Measurements from ENCODE around the gene BAG5.
"Not testable (repeated sequence)": the region's sequence is repeated elsewhere in the genome, so short reads cannot be mapped to it uniquely, and the experiment has no call there.

BAG5 gene

DNA sequence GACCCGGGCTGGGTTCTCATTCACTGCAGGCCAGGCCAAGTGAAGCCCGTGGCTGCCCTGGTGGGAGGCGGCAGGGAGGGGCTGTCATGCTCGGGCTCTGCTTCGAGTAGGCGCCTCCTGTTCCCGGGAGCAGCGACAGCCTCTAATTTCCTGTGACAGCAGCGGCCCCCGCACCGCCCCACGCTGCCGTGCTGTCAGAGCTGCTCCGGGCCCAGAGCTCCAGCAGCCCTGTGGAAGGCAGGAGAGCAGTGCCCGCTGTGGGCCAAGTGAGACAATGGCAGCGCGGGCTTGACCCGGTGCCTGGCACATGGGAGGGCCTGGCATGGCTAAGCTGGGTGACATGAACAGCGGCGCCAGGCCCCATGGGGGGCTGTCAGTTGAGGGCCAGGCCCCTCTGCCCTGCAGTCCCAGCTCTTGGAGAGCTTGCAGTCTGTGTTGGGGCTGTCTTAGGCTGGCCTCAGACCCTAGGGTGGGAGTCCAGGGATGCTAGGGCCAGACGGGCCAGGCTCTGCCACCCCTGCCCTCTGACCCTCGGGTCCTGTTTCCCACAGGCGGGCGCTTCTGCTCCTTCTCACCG, 28.4 kb downstream of the BAG5 start:
- DNase-seq, result no peak

DNA sequence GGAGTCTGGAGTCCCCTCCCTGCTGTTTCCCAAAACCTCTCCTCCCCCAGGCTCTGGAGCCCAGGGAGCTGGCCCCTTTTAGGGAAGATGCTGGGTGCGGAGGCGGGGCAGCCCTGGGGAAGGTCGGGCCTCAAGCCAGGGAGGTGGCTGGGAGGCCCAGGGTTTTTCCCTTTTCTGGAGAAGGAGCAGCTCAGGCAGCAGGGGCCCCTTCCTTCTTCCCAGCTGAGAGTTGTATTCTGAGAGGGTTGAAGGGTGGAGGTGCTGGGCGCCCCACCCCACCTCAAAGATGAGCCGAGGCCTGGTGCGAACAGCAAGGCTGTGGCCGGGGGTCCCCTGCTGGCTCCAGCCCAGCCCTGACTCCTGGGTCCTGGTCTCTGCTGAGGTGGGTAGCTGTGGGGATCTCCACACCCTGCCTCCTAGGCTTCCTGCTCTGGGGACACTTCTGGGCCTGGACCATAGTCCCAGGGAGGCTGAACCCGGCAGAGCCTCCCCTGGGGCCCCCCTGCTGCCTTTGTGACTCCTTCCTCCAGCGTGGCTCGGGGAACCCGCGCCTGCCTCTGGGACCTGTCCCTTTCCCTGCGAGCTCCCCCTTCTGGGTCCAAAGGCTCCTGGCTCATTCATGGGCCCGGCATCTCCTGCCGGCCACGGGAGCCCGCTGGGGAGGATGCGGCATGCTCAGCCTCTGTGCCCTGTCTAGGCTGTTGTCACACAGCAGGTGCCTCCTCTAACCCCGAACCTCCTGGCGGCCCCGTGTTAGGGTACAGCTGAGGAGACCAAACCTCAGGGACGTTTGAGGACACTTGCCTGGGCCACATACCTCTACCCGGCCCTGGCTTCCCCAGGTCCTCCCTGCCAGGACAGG, 29.1 kb downstream of the BAG5 start:
- DNase-seq, result no peak

DNA sequence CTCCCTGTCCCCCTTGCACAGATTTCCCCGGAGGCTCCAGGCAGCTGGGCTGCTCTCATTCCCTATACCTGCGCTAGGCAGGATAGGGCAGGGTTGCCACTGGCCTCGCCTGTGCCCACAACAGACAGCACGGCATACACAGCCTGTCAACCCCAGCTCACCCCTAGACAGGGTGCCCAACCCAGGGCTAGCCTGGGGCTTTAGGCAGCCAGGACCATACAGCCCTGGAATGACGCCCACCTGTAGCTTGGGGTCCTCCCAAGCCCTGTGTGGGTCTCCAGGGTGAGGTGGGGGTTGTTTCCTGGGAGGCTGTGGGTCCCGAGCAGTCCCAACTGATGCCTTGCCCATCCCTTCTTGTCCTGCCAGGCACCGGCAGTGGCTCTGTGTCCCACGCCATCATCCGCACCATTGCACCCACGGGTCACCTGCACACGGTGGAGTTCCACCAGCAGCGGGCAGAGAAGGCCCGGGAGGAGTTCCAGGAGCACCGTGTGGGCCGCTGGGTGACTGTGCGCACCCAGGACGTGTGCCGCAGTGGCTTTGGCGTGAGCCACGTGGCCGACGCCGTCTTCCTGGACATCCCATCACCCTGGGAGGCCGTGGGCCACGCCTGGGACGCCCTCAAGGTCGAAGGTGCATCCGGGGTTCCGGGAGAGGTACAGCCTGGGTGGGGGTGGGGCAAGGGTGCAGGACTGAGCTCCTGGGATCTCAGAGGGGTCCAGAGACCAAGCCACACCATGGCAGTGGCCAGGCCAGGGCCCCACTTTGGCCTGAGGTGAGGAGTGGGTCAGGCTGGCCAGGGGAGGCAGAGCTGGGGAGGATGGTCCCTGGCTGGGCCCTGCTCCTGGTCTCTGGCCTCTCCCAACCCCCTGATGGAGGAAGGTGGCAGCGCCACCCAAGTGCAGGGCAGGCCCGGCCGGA, 30.0 kb downstream of the BAG5 start:
- no peak for DNase-seq

DNA sequence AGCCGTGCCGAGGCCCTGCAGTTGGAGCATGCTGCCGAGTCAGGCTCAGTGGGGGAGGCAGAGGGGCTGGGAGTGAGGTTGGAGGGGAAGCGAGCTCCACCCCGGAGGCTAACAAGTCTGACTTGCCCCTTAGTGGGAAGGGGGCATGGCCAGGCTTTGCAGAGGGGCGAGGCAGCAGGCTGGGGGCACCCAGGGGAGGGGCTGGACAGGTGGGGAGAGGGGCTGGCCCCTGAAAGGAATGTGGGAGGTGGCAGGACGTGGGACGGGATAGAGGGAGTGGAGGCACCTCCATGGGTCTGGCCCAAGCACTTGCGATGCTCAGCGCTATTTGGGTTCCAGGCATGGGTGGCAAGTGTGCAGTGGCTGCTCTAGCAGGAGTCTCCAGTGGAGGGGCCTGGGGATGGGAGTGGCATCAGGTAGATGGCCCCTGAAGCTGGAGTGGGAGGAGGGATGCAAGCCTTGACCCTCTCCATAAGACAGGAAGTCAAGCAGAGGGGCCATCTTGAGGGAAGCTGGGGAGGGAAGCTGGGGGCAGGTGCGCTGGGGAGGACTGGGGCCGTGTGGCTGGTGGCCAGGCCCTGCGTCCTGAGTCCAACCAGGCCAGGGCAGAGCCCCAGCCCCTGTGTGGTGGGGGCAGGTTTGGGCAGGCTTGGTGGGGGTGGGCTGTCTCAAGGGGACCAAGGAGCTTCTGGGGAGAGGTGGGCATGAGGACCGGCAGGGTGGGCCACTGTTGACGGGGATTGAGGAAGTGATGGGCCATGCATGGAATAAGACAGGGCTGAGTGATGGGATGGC, 30.8 kb downstream of the BAG5 start:
- no peak for DNase-seq

DNA sequence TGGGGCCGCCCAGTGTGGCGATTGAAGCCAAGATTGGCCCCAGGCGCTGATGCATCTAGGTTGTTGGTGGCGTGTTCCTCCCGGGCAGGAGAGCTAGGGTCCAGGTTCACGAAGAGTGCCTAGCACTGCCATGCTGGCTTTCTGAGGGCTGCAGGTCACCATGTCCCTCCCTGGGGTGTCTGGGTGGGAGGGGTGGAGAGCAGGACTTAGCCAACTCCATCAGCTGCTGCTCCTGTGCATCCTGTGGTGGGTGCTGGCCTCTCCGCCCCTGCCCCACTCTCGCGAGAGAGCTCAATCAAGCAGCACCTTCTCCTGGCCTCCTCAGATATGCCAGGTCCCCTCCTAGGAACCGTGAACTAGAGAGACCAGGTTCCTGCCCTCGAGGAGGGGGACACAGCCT, 31.6 kb downstream of the BAG5 start:
- DNase-seq, result no peak

DNA sequence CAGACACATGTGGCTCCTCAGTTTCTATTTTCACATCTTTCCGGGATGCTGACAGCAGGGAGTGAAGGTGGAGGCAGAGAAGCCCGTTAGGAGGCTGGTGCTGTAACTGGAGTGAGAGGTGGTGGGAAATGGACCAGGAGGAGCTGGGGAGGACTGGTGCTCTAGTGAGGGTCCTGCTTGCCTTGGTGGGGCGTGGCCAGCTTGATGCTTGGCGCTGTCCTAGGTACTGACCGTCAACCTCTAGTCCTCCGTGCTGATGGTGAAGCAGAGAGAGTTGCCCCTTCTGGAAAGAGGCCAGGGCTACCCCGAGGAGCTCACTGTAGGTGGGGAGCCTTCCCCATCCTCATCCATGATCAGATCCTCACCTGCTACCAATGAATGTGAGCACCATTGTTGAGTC, 32.1 kb downstream of the BAG5 start:
- no peak for DNase-seq

DNA sequence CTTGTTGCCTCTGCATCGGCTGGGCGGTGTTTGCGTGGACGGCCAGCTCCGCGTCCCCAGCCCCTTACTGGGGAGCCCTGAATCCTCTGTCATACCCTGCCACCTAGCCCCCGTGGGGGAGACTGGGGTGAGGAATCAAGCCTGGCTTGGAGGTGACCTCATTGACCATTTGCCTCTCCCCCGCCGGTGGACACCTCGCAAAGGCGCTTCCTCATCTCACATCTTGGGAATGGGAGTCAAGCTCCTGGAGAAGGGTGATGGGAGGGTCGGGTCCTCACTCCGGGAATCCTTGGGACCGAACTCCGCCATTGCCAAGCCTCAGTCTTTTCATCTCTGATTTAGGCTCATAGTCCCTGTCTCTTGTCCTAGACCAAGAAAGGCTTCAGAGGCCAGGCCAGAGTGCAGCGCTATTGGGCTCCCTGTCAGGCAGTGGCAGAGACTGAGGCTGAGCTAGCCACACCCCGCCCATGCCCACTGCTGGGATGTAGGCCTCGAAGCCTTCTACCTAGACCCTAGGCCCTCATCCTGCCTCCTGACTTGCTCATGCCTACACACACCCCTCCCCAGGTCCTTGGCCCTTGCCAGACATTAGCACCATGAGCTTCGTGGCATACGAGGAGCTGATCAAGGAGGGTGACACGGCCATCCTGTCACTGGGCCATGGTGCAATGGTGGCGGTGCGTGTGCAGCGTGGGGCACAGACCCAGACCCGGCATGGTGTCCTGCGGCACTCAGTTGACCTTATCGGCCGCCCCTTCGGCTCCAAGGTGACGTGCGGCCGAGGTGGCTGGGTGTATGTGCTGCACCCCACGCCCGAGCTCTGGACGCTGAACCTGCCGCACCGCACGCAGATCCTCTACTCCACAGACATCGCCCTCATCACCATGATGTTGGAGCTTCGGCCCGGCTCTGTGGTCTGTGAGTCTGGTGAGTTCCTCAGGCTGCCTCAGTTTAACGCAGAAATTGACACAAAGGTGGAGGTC, 32.8 kb downstream of the BAG5 start:
- no peak for DNase-seq

DNA sequence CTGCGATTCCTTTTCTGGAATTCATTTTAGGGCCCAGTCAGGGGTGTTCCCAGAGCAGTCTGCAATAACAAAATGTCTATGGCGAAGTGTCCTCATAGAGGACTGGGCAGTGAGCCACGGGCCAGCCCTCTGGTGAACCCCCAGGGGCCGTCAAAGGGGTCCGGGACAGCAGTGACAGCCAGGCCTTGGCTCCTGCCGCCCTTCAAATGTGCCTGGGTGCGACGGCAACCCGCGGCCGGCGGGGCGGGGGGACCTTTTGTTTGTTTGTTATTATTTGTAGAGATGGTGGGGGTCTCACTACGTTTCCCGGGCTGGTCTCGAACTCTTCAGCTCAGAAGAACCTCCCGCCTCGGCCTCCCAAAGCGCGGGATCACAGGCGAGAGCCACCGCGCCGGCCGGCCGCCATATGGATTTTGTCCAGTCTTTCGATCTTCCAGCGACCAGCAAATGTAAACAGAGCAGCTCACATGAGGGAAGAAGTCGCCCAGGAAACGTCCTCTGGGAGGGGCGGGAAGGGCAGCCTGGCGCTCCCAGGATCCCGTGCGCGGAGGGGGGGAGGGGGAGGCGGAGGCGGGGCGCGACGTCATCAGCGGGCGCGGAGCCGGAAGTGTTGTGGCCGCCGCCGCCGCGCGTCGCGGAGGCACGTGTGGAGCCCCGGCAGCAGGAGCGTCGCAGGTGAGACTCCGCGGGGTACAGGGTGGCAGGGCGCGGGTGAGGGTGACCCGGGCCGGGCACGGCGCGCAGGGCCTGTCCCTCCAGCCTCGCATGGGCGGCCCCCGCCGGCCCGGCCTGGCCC, 33.7 kb downstream of the BAG5 start, which contains the start of gene TRMT61A:
Gene TRMT61A (plus strand): TSS at position 610 of the 796 bp plus-strand sequence. CDS start 783 bp downstream, outside the sequence.
- peak; percentile 81 for DNase-seq

DNA sequence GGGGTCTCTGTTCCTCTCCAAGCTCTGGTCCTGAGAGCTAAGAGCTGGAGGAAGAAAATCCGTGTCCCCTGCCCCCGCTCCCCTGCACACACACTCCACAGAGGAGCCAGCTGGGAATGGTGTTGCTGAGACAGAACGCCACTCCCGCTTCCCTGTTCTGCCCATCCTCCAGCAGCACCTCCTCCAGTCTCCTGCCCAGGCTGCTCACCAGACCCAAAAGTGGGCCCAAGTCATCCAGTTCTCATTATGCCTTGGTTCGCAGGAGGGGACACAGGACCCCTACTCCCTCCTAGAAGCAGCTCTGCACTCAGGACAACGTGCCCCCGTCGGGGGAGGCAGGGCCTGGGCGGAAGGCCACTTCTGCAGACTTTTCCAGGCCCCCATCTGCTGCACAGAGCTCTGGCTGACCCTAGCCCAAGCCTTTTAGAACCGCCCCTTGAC, 34.3 kb downstream of the BAG5 start:
- DNase-seq, result no peak

DNA sequence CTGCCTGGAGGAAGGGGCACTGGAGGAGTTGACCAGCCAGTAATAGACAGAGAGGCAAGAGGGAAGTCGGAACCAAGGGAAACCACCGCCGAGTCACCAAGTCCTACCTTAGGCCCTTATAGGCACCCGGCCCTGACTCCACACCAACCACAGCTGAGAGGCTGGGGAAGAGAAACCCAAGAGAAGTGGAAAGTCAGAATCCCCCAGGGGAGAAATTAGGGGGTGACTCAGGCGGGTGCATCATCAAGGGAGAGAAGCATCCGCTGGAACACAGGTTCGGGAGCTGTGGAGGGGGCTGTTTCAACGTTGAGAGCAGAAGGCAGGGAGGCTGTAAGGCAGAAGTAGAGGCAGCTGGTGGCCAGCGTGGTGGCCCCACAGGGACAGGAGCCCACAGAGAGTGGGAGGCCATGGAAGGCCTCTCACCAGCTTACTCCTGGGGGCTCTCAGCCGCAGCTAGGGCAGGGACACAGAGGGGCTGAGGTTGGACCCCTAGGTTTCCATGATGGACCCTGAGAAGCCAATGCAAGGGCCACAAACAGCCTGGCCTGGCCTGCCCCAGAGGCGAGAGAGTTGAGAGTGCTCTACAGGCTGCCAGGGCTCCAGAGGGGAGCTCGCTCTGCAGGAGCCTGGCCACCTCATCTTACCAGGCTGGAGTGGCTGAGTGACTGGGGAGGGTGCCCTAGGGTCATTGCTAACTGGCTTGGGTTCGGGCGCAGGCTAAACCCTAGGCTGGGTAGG, 34.9 kb downstream of the BAG5 start:
- DNase-seq, result peak; percentile 58

DNA sequence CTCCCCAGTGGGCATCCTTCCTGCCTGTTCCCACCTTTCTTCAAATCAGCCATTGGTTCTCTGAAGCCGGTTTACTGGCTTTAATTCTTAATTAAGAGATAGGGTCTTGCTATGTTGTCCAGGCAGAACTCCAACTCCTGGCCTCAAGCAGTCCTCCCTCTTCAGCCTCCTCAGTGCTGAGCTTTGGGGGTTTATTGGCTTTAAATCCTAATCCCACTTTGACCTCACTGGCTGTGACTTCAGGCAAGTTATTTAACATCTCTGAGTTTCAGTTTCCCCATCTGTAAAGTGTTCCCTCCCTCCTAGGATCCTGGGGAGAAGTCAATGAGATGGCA, 35.6 kb downstream of the BAG5 start:
- no peak for DNase-seq

DNA sequence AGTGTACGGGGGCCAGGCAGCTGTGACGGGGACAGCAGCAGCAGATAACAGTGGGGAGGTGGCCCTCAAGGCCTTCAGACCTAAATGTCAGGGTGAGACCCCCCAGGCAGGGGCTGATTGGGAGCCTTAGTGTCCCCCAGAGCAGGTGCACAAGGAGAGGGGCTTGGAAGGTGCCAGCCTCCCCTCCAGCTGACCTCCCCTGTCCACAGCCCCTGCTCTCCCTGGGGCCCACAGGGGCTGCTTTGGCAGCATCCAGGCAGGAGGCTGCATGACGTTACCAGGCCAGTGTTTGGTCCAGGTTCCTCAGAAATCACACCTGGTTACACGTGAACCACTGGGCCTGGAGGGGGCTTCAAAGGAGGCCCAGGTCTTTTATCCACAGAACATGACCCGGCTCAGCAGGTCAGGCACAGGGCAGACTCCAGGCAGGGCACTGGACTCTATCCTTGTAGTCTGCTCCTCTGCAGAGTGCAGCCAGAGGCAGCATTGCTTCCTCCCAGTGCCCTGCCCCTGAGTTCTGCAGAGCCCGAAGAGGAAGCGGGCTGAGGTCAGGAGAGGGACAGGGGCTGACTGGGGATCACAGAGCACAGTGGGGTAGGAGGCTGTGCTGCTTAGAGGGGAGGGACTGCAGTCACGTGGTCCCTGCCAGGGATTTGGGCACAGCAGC, 36.1 kb downstream of the BAG5 start:
- no peak for DNase-seq

DNA sequence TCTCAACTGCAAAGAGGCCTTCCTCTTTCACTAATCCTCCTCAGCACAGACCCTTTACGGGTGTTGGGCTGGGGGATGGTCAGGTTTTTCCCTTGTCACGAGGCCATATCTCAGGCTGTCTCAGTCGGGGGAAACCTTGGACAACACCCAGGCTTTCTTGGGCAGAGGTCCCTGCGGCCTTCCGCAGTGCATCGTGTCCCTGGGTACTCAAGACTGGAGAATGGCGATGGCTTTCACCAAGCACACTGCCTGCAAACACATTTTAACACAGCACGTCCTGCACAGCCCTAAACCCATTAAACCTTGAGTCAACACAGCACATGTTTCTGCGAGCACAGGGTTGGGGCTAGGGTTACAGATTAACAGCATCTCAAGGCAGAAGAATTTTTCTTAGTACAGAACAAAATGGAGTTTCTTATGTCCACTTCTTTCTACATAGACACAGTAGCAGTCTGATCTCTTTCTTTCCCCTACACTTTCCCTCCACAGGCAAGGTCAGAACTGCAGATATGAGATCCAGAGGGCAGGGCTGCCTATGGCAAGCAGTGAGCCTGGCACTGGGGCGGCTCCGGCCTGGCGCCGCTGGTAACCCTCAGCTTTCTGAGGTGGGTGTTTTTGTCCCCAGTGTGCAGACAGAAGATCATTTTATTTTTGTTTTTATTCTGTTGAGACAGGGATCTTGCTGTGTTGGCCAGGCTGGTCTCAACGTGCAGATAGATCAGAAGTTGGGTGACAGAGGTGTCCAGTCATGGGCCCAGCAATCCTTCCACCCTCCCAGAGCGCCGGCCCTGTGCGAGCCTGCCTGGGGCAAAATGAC, 36.8 kb downstream of the BAG5 start:
- DNase-seq, result not testable (repeated sequence)

DNA sequence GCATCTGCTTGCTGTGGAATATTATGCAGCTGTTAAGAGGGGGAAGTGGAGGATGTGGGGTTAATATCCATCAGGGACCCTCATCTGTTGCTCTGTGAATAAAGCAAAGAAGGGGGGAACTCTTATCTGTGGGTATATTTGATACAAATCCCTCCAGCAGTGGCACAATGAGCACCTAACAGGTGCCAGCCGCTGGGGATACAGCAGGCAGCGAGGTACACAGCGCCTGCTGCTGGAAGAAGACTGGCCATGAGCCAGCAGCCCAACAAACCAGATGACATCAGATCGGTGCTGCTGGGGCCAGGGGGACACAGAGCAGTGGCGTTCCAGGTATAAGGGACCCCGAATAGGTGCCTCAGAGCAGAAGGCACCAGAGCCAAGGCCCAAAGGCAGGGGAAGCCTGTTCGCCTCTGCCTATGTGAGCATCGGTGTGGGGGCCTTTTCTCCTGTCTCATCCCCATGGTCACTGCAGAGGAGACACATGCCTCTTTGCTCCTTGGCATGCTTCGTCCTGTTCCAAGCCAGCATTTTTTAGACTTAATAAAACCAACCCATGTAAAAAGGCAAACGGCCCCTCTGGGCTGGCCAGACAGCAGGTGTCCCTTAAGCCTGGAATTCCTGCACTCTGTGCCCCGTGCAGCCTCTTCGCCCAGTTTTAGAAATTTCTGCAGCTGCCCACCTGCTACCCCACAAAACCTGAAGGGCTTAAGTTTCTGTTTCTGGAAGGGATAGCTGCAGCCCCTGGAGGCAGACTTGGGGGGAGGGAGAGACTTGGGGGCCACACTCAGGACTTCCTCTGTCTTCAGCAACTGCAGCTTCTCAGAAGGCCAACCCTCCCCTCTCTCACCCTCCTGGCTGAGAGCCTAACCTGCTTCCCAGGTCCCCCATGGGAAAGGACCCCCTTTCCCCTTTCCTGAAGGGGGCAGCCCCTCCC, 38.2 kb downstream of the BAG5 start:
- DNase-seq, result no peak

DNA sequence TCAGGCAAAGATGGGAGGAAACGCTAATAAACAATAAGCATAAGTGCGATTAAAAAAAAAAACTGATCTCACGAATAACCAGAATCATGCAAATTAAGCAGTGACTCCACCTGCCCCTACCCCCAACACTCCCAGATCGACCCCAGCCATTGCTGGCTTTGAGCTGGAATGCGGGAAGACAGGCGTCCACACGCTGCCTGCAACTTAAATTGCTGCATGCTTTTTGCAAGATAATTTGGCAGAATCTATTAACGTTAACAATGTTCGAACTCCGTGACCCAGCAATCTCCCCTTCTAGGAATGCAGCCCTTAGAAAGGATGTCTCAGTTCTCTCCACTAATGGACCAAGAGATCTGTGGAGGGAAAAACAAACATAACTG, 38.9 kb downstream of the BAG5 start:
- DNase-seq, result no peak

DNA sequence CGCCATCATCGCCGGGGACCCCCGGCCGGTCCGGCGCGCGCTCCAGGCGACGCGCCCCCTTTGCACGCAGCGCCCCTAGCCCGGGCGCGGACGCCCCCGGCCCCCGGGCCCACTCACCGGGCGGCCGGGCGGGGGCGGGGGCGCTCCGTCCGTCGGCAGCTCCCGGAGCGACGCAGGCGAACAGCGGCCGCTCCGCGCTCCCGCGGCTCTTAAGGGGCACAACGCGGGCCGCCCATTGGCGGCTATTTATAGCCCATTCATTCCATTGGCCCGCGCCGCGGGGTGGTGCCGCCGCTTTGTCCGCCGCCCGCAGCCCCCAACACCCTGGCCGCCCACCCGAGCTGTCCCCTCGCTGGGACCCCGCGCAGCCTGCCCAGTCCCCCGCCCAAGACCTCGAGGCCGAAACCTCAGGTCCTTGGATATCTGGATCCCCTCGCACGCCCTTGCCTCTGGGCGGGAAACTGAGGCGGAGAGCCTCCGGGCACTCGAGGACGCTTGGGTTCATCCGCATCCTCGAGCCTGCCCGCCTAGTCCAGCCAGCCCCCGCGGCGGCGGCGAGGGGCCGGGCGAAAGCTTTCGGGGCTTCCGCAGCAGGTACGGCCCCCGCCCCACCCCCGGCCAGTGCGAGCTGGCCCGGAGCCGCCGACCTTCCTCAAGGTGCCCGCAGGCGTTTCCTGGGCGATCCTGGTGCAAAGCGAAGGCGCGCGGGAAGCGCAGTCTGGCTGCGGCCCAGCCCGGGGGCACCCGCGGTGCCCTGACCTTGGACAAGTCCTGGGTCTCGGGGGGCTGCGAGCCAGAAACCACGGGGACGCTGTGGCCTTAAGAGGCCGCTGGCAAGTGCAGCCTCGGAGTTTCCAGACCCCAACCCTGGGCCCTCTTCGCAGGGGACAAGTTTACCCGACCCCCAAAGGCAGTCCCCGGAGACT, 39.5 kb downstream of the BAG5 start, which contains the start of gene CKB:
Gene CKB (minus strand): TSS at position 182 of the 926 bp plus-strand sequence. CDS start 337 bp downstream, outside the sequence.
- peak; percentile 20 for DNase-seq
